SU-DHL-6 (cell line): ENCODE measurements around the gene PDE8B.

Experiments used
- EZH2phosphoT487 ChIP-seq: fragments of 200-600 bp; sonication (generic), shearing (Covaris generic); conservative IDR thresholded peaks from 2 replicates; pipeline ENCODE4 v1.6.1; 2018; ENCODE audit warnings: mild to moderate bottlenecking, antibody characterized with exemption, low read length, moderate library complexity, mixed read lengths
- TF ChIP-seq, protein P1 (sequence below): fragments of 200-600 bp; sonication (generic); IDR thresholded peaks from one replicate; pipeline ENCODE4 v1.5.1; 2017; ENCODE audit warnings: antibody characterized with exemption, mild to moderate bottlenecking, low read length, moderate library complexity; ENCODE audit not compliant: insufficient read depth, poor library complexity, severe bottlenecking

DNA sequence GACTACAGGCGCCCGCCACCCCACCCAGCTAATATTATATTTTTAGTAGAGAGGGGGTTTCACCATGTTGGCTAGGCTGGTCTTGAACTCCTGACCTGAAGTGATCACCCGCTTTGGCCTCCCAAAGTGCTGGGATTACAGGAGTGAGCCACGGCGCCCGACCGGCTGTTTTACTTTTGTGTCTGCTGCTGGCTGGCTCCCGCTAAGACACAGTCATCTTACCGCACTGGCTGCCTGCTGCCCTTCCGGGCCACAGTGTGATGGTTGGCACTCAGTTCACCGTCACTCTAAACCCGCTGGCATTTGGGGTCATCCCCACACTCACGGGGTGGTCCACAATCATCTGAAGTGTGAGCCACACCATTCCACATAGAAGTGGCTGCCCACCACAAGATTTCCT lies 188.0 kb downstream of the PDE8B start:
- TF ChIP-seq, protein P1, sequence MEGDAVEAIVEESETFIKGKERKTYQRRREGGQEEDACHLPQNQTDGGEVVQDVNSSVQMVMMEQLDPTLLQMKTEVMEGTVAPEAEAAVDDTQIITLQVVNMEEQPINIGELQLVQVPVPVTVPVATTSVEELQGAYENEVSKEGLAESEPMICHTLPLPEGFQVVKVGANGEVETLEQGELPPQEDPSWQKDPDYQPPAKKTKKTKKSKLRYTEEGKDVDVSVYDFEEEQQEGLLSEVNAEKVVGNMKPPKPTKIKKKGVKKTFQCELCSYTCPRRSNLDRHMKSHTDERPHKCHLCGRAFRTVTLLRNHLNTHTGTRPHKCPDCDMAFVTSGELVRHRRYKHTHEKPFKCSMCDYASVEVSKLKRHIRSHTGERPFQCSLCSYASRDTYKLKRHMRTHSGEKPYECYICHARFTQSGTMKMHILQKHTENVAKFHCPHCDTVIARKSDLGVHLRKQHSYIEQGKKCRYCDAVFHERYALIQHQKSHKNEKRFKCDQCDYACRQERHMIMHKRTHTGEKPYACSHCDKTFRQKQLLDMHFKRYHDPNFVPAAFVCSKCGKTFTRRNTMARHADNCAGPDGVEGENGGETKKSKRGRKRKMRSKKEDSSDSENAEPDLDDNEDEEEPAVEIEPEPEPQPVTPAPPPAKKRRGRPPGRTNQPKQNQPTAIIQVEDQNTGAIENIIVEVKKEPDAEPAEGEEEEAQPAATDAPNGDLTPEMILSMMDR: no peak
- no peak for TF ChIP-seq EZH2phosphoT487
